Muscle of back (tissue), 11 donors: Measurements from ENCODE around the gene RASSF4. TPM values are rescaled to one million over a fixed set of nuclear protein-coding genes. Genes with fewer than 3 reads are reported as not detected.
"Not testable (repeated sequence)": the region's sequence is repeated elsewhere in the genome, so short reads cannot be mapped to it uniquely, and the experiment has no call there.

Experiments used
- DNase-seq, 3 donors: peaks; one replicate each; pipeline versions ENCODE4 v3.0.0 to v3.0.0-alpha.2; 2013
- polyA plus RNA-seq, 10 donors: library from polyadenylated mRNA; unstranded; fragments of 120-200 nt; gene quantifications; one replicate each; pipeline ENCODE4 v1.2.1, GENCODE V29; 2013; ENCODE audit not compliant: insufficient read length in 10 of 10

Gene RASSF4
- polyA plus RNA-seq, 10 donors: 46.5 to 89.1 (median 67.8) TPM

GRCh38 chr10:45000752-45001380, 41.3 kb downstream of the RASSF4 start, which contains the start of gene ZNF22:
TSS of gene ZNF22 (plus strand) at chr10:45000923. CDS start at chr10:45003369, 2,446 bp downstream.
- peak; percentile 69 to 95 (median 87) for DNase-seq

DNA sequence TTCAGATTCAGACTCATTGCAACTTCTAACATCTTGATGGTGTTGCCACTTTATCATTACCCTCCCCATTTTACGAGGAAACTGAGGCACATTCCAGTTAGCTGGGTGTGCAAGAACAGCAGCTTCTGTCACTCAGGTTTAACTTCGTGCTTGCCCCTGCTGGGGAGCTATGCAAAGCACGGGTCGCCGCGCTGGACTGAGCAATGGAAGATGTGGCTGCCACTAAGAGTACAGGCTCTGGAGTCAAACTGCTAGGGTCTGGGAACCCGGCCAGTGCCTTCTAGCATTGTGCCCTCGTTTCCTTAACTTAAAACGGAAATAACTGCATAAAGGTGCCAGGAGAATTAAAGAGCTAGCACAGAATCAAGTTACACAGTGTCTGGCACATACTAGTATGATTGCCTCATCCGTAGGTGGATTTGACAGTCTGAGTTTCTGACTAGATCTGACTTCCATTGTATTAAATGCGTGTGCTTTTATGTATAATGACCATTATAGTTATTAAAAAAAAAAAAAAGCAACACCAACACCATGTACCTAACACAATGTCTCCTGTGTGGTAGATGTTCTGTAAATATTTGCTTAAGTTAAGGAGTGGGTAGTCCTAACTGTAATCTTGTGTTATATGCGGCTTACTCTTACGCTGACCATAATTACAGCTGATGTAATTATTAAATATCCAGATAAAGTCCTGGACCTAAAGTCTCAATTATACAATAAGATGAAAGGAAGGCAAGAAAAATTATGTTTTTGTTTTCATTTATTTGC, 42.0 kb downstream of the RASSF4 start:
- DNase-seq: peak; percentile 49 to 89 (median 58)

DNA sequence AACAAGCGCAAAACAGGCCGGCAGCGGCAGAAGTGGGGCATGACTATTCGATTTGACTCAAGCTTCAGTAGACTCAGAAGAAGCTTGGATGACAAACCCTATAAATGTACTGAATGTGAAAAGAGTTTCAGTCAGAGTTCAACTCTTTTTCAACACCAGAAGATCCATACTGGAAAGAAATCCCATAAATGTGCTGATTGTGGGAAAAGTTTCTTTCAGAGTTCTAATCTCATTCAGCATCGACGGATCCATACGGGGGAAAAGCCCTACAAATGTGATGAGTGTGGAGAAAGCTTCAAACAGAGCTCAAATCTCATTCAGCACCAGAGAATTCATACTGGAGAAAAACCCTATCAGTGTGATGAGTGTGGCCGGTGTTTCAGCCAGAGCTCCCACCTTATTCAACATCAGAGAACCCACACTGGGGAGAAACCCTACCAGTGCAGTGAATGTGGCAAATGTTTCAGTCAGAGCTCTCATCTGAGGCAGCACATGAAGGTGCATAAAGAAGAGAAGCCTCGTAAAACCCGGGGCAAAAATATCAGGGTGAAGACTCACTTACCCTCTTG, 43.9 kb downstream of the RASSF4 start:
- DNase-seq: no peak

DNA sequence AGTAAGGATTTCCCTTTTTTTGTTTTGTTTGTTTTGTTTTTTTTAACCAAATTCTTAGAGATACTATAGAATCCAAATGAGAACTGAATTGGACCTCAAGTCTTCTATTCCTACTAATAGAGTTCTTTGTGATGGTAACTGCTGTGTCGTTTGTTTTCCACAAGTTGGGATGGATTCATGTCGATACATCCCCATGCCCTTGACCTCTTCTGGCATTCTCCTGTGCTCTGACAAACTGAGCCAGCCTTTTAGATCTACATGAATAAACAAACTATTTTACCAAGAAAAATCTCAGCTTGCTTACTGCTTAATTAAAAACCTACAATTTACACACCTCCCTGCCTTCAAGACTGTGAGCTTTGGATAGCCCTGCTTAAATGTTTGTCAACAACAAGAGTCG, 45.1 kb downstream of the RASSF4 start:
- DNase-seq: no peak

- no peak for DNase-seq
Observed at GRCh38 chr10:45005284-45005683, 45.7 kb downstream of the RASSF4 start.

GRCh38 chr10:45006276-45007030, 46.9 kb downstream of the RASSF4 start:
- no peak for DNase-seq

GRCh38 chr10:45008524-45009161, 49.0 kb downstream of the RASSF4 start:
- peak; percentile 78 to 88 (median 84) for DNase-seq

DNA sequence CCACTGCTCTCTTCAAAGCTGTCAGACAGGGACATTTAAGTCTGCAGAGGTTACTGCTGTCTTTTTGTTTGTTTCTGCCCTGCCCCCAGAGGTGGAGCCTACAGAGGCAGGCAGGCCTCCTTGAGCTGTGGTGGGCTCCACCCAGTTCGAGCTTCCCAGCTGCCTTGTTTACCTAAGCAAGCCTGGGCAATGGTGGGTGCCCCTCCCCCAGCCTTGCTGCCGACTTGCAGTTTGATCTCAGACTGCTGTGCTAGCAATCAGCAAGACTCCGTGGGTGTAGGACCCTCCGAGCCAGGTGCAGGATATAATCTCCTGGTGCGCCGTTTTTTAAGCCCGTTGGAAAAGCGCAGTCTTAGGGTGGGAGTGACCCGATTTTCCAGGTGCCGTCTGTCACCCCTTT, 55.0 kb downstream of the RASSF4 start:
- not testable (repeated sequence) for DNase-seq

GRCh38 chr10:45015590-45015989, 56.0 kb downstream of the RASSF4 start:
- DNase-seq: no peak

GRCh38 chr10:45023426-45023825, 63.8 kb downstream of the RASSF4 start:
- no peak for DNase-seq

- peak in 2 of 3 donors; percentile 1 to 6 for DNase-seq
Observed at GRCh38 chr10:45034301-45034700, 74.7 kb downstream of the RASSF4 start.

- no peak for DNase-seq
Observed at GRCh38 chr10:45035673-45036072, 76.1 kb downstream of the RASSF4 start.

DNA sequence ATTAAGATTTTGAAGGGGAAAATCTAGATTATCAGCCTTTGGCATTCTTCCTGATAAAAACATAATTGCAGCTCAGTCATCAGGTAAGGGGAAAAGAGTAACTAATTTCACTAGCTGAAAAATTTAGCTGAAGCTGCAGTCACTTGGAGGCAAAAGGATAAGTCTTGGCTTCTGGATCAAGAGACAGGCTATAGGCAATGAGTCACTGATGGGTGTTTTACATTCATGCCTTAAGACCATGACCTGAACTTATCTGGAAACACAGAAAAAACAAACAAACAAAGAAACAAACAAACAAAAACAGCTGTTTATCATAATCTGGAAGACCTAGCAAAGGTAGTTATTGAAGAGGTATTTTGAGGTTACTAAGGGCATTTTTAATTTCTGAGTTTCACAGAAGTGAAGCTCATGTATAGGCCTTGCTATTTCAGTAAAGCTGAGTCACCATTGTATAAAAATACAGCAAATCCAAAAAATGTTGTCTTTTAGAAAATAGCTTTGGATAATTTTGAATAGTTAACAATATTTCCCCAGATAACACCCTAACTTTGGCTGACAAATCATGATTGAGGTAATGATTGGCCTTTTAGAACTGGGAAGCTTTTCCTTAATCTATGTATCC, 81.4 kb downstream of the RASSF4 start:
- DNase-seq: no peak

DNA sequence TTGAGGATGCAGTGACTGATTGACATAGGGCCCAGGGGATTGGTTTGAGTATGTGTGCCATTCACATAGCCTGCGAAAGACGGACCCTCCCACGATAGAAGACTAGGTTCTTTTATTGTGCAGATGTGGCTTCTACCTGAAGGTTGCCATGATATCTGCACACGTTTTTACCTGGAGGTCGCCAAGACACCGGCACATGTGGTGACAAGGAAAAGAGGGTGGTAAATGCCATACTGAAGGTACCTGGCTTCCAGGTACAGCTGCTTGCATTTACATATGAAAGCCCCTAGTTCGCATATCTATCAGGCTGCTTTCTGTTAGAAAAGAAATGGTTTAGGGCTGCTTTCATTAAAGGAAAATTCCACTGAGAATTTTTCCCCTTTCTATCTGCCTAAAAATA, 84.7 kb downstream of the RASSF4 start:
- no peak for DNase-seq

Other genes starting within 250 kb of the RASSF4 start
- under 1 TPM in 4 of 10 donors, not detected in 6; 0.04 to 0.12 (median 0.07) TPM for gene TMEM72, start 48.5 kb upstream of the RASSF4 start, polyA plus RNA-seq
- gene DEPP1, start 19.0 kb downstream of the RASSF4 start, polyA plus RNA-seq: 10 to 100 TPM; 13.0 to 72.4 (median 23.4) TPM
- 10 to 100 TPM; 46.1 to 58.7 (median 53.8) TPM for gene ZNF22, start 41.1 kb downstream of the RASSF4 start, polyA plus RNA-seq